Colonic mucosa (tissue), 4 donors: Measurements from ENCODE around the gene ST7L. TPM values are rescaled to one million over a fixed set of nuclear protein-coding genes. Genes with fewer than 3 reads are reported as not detected.

Experiments used
- DNase-seq: peaks from one replicate; pipeline ENCODE4 v3.0.0-alpha.2; 2020
- H3K27ac ChIP-seq: fragments of 200-600 bp; one replicate; pipeline ENCODE4 v1.8.0; 2021
- H3K27me3 ChIP-seq: fragments of 200-600 bp; one replicate; pipeline ENCODE4 v1.8.0; 2021
- H3K36me3 ChIP-seq: fragments of 200-600 bp; one replicate; pipeline ENCODE4 v1.8.0; 2021
- H3K4me1 ChIP-seq: fragments of 200-600 bp; one replicate; pipeline ENCODE4 v1.8.0; 2021; ENCODE audit warnings: mild to moderate bottlenecking
- H3K4me3 ChIP-seq: fragments of 200-600 bp; one replicate; pipeline ENCODE4 v1.8.0; 2021
- H3K9ac ChIP-seq, 2 donors: one replicate each; pipeline ENCODE4 v1.7.0; 2013; ENCODE audit warnings: control low read depth in 2 of 2, low read depth in 2 of 2, low read length in 2 of 2
- H3K9me3 ChIP-seq: fragments of 200-600 bp; one replicate; pipeline ENCODE4 v1.8.0; 2021
- intact Hi-C: fragments of 100-400 bp; cut with DNase I; formaldehyde crosslinking; loops from one replicate; pipeline ENCODE4 v1.14.1; 2022
- total RNA-seq, 2 donors: library from RNA; stranded (reverse); fragmentation: NEBNext Ultra II Directional in 1 of 2; extraction: Animal tissue kit (Norgen Biotek cat#: 25700) in 1 of 2; gene quantifications; one replicate each; pipeline ENCODE4 v1.2.1, GENCODE V29; 2021
- TF ChIP-seq, protein P1 (sequence below): fragments of 200-600 bp; IDR thresholded peaks from one replicate; pipeline ENCODE4 v1.8.0; 2022; ENCODE audit warnings: antibody characterized with exemption, mild to moderate bottlenecking
- donor health status: healthy.
- donor health status: DM: no; HTN: no; CAD: no.
- donor health status: DM: no; HTN: no; CAD: no.

The ST7L gene
- total RNA-seq, 2 donors from 2014 or later, result 14.4 to 15.0 TPM

DNA sequence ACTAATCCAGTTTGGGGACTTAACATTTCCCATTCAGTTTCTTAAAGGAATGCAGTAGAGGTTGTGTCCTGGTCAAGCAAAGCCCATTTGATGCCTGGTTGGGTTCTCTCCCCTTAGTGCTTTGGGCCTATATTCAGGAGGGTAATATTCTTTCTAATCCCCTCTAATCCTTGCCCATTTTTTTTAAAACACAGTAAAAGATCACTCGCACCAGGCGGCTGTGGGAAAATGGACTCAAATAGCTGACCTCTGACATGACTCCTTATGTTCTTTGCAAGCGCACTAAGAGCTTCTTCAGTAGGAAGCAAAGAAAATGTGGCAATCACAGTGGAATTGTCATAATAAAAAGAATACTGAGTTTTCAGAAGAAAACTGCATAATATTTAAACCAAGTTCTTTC, 60.3 kb downstream of the ST7L start:
- TF ChIP-seq, protein P1, sequence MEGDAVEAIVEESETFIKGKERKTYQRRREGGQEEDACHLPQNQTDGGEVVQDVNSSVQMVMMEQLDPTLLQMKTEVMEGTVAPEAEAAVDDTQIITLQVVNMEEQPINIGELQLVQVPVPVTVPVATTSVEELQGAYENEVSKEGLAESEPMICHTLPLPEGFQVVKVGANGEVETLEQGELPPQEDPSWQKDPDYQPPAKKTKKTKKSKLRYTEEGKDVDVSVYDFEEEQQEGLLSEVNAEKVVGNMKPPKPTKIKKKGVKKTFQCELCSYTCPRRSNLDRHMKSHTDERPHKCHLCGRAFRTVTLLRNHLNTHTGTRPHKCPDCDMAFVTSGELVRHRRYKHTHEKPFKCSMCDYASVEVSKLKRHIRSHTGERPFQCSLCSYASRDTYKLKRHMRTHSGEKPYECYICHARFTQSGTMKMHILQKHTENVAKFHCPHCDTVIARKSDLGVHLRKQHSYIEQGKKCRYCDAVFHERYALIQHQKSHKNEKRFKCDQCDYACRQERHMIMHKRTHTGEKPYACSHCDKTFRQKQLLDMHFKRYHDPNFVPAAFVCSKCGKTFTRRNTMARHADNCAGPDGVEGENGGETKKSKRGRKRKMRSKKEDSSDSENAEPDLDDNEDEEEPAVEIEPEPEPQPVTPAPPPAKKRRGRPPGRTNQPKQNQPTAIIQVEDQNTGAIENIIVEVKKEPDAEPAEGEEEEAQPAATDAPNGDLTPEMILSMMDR, result no peak
- H3K4me3 ChIP-seq, result no peak overlapping the region
- H3K36me3 ChIP-seq, result no peaks in the 10 kb centered on the region
- H3K9me3 ChIP-seq, result no peaks in the 10 kb centered on the region
- intact Hi-C loops, result no loop called here
- DNase-seq, result no peak
- no peaks in the 10 kb centered on the region for H3K27me3 ChIP-seq
- no peak overlapping the region for H3K27ac ChIP-seq
- H3K9ac ChIP-seq, result no peak overlapping the region
- H3K4me1 ChIP-seq, result no peaks in the 10 kb centered on the region

DNA sequence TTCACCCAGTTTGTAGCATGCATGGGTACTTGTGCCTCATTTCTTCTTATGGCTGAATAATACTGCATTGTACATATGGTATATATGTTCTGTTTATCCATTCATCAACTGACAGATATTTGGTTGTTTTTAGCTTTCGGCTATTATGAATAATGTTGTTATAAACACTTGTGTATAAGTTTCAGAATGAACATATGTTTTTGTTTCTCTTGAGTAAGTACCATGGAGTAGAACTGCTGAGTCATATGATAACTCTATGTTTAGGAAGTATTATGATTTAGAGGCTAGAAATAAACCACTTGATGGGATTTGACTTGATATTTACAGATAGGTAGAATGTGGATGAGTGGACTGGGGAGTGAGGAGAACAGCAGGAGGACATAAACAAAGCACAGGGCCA, 61.6 kb downstream of the ST7L start:
- no peak for DNase-seq
- Histone ChIP-seq H3K27me3 (no peaks in the 10 kb centered on the region), H3K9me3 (no peaks in the 10 kb centered on the region), H3K27ac (no peak overlapping the region), H3K9ac (no peak overlapping the region), H3K36me3 (no peaks in the 10 kb centered on the region), H3K4me1 (no peaks in the 10 kb centered on the region), H3K4me3 (no peak overlapping the region)
- TF ChIP-seq, protein P1, result no peak
- intact Hi-C loops, result no loop called here

DNA sequence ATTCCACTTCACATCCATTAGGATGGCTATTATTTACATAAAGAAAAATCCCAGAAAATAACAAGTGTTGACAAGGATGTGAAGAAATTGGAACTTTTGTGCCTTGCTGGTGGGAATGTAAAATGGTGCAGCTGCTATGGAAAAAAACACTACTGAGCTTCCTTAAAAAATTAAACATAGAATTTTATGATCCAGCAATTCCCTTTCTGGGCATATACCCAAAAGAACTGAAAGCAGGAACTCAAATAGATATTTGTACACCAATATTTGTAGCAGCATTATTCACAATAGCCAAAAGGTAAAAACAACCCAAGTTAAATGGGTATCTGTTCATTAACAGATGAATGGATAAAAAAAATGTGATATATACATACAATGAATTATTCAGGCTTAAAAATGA, 64.5 kb downstream of the ST7L start:
- no peaks in the 10 kb centered on the region for H3K9me3 ChIP-seq
- TF ChIP-seq, protein P1, result no peak
- intact Hi-C loops, result no loop called here

DNA sequence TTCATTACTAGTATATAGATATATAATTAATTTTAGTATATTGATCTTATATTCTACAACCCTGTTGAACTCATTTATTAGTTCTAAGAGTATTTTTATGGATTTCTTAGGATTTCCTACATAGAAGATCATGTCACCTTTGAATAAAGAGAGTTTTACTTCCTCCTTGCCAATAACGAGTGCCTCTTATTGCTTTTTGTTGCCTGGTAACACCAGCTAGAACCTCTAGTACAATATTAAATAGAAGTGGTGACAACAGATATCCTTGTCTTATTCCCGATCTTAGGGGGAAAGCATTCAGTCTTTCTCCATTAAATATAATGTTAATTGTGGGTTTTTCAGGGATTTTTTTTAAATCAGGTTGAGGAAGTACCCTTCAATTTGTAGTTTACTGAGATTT, 69.4 kb downstream of the ST7L start:
- H3K9me3 ChIP-seq, result no peaks in the 10 kb centered on the region
- H3K4me3 ChIP-seq, result no peak overlapping the region
- H3K36me3 ChIP-seq, result no peaks in the 10 kb centered on the region
- TF ChIP-seq, protein P1, result no peak
- intact Hi-C loops, result no loop called here
- H3K27ac ChIP-seq, result peak overlapping the region; percentile 74
- H3K4me1 ChIP-seq, result no peaks in the 10 kb centered on the region
- DNase-seq, result no peak
- no peaks in the 10 kb centered on the region for H3K27me3 ChIP-seq
- H3K9ac ChIP-seq, result no peak overlapping the region

More for the DNA sequence above, 64.5 kb downstream of the ST7L start:
- no peaks in the 10 kb centered on the region for H3K36me3 ChIP-seq
- DNase-seq, result no peak
- H3K4me3 ChIP-seq, result no peak overlapping the region
- H3K27me3 ChIP-seq, result no peaks in the 10 kb centered on the region
- no peak overlapping the region for H3K9ac ChIP-seq
- H3K27ac ChIP-seq, result no peak overlapping the region
- H3K4me1 ChIP-seq, result no peaks in the 10 kb centered on the region

DNA sequence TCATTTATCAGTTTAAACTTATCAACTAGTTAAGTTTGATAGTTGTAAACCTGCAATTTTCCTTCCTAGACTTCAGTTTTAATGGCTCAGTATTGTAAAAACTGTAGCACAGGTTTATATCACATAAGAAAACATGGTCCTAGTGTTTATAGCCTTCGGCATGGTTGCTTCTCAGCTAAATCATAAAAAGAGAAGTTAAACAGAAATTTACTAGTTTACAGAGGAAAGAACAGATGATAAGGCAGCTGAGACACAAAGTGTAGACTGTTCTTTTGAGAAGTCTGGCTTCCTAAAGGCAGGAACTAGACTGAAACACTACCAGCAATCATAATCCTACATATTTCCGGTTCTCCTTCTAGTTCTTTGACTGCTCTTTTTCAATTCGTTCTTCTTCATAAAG, 70.4 kb downstream of the ST7L start:
- TF ChIP-seq, protein P1, result no peak
- Histone ChIP-seq H3K9ac (peak overlapping the region in 1 of 2 donors; percentile 43), H3K27ac (peak overlapping the region; percentile 74), H3K27me3 (no peaks in the 10 kb centered on the region), H3K4me1 (no peaks in the 10 kb centered on the region), H3K36me3 (no peaks in the 10 kb centered on the region), H3K9me3 (no peaks in the 10 kb centered on the region), H3K4me3 (no peak overlapping the region)
- intact Hi-C loops, result no loop called here
- no peak for DNase-seq

DNA sequence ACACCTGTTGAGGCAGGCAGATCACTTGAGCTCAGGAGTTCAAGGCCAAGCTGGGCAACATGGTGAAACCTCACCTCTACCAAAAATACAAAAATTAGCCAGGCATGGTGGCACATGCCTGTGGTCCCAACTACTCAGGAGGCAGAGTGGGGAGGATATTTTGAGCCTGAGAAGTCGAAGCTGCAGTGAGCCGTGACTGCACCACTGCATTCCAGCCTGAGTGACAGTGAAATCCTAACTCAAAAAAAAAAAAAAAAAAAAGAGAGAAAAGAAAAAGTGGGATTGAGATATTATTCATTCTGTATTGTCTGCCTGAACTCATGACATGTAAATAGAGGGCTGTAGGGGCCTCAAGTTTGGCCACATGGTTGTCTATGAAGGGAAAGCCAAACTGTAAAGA, 72.9 kb downstream of the ST7L start:
- Histone ChIP-seq H3K4me1 (no peaks in the 10 kb centered on the region), H3K27ac (no peak overlapping the region), H3K9ac (no peak overlapping the region), H3K4me3 (no peak overlapping the region), H3K9me3 (no peaks in the 10 kb centered on the region), H3K36me3 (no peaks in the 10 kb centered on the region), H3K27me3 (no peaks in the 10 kb centered on the region)
- TF ChIP-seq, protein P1, result no peak
- DNase-seq, result no peak
- intact Hi-C loops, result no loop called here
